ENCODE results near the gene CHAF1A. TPM values are rescaled to one million over a fixed set of nuclear protein-coding genes. Genes with fewer than 3 reads are reported as not detected.

The CHAF1A gene
- total RNA-seq, 4 donors from 2014 or later, result 2.4 to 11.9 (median 7.4) TPM

GRCh38 chr19:4376671-4376990, 25.8 kb upstream of the CHAF1A start:
- Histone ChIP-seq H3K4me3 (no peak overlapping the region), H3K27ac (peak overlapping the region in 3 of 4 donors; percentile 87 to 91 (median 87)), H3K27me3 (no peaks in the 10 kb centered on the region), H3K36me3 (no peaks in the 10 kb centered on the region), H3K4me1 (peaks cover 10 to 98% (median 77%) of the 10 kb centered on the region in 3 donors), H3K9me3 (no peaks in the 10 kb centered on the region)
- TF ChIP-seq POLR2AphosphoS5 (IDR thresholded peaks at IDR 0.05), result no peak
- no peak for TF ChIP-seq POLR2A (IDR thresholded peaks at IDR 0.05)
- TF ChIP-seq CTCF (IDR thresholded peaks at IDR 0.05), result no peak
- TF ChIP-seq EP300 (IDR thresholded peaks at IDR 0.05), result no peak
- WGBS, 2 donors (ENCODE audit: low coverage in 1 of 2), result 55 to 56% methylated on average over 2 to 3 of the region's 10 CpGs
- ATAC-seq, result no peak

DNA sequence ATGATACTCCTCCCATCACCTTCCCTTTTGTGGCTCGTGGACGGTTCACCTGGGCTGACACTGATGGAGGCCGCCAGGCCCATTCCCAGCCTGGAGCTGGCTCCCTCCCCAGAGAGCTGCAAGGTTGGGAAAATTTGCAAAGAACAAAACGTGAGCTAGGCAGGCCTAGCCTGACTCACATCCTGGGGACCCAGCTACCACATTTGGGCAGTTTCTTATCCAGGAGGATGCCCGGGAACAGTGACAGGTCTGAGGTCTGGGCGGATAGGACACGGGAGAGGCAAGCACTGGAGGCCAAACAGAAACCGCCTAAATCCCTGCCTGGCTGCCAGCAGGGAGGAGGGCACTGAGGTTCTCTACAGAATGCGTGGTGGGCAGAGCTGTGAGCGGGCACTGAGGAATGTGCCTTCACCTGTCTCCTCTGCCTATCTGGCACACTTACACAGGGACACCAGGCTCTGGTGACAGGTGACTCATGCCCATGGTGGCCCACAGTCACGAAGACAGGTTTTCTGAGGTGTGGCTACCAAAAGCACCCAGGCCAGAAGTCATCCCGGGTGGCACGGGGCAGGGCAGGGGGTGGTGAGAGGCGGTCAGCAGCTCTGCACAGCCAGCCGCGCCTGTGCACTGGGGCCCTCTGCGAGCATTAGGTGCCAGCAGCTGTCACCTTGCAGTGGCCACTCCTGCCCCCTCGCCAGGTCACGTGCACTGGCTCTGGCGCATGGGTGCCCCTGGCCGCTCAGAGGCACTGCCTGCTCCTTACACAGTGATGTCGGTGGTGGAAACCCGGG, 25.3 kb upstream of the CHAF1A start:
- Histone ChIP-seq H3K36me3 (no peaks in the 10 kb centered on the region), H3K27me3 (no peaks in the 10 kb centered on the region), H3K9me3 (no peaks in the 10 kb centered on the region), H3K27ac (peak overlapping the region in 3 of 4 donors; percentile 87 to 91 (median 87)), H3K4me3 (no peak overlapping the region), H3K4me1 (peaks cover 10 to 96% (median 72%) of the 10 kb centered on the region in 3 donors)
- 26 to 38% methylated on average over 4 to 6 of the region's 23 CpGs for WGBS, 2 donors (ENCODE audit: low coverage in 1 of 2)
- no peak for ATAC-seq
- TF ChIP-seq POLR2A (IDR thresholded peaks at IDR 0.05) (no peak), CTCF (IDR thresholded peaks at IDR 0.05) (no peak), POLR2AphosphoS5 (IDR thresholded peaks at IDR 0.05) (no peak), EP300 (IDR thresholded peaks at IDR 0.05) (no peak)

GRCh38 chr19:4378886-4379285, 23.6 kb upstream of the CHAF1A start:
- Histone ChIP-seq H3K36me3 (peaks cover 0 to 6% of the 10 kb centered on the region in 2 donors), H3K9me3 (no peaks in the 10 kb centered on the region), H3K27ac (peak overlapping the region in 2 of 4 donors; percentile 48 to 68), H3K27me3 (no peaks in the 10 kb centered on the region), H3K4me1 (peaks cover 10 to 79% (median 57%) of the 10 kb centered on the region in 3 donors), H3K4me3 (no peak overlapping the region)
- no peak for ATAC-seq
- TF ChIP-seq CTCF (IDR thresholded peaks at IDR 0.05), result no peak
- no peak for TF ChIP-seq POLR2AphosphoS5 (IDR thresholded peaks at IDR 0.05)
- no peak for TF ChIP-seq EP300 (IDR thresholded peaks at IDR 0.05)
- no peak for TF ChIP-seq POLR2A (IDR thresholded peaks at IDR 0.05)
- WGBS, 2 donors (ENCODE audit: low coverage in 1 of 2), result 80 to 89% methylated on average over 1 to 7 of the region's 11 CpGs

GRCh38 chr19:4379383-4380253, 22.8 kb upstream of the CHAF1A start:
- Histone ChIP-seq H3K27ac (peak overlapping the region in 3 of 4 donors; percentile 48 to 68 (median 59)), H3K9me3 (no peaks in the 10 kb centered on the region), H3K4me1 (peaks cover 10 to 77% (median 50%) of the 10 kb centered on the region in 3 donors), H3K27me3 (no peaks in the 10 kb centered on the region), H3K36me3 (peaks cover 0 to 14% of the 10 kb centered on the region in 2 donors), H3K4me3 (no peak overlapping the region)
- ATAC-seq, result peak; percentile 17
- TF ChIP-seq CTCF (IDR thresholded peaks at IDR 0.05) (no peak), POLR2AphosphoS5 (IDR thresholded peaks at IDR 0.05) (peak; percentile 56), POLR2A (IDR thresholded peaks at IDR 0.05) (no peak)
- 51 to 57% methylated on average over 1 to 14 of the region's 20 CpGs for WGBS, 2 donors (ENCODE audit: low coverage in 1 of 2)

All from gastroesophageal sphincter (tissue), 4 donors.